Stimulated activated CD4-positive, alpha-beta T cell treated with anti-CD3 and anti-CD28 coated beads, Interleukin-12 subunit alpha, Interleukin-12 subunit beta, amount 100 ng/mL, for 24 hours (primary cell): Measurements from ENCODE around the gene EPHA5.

Experiments
- DNase-seq, 2 experiments: peaks; one replicate each; pipeline ENCODE4 v3.0.0-alpha.2; 2020; ENCODE audit warnings: low read depth in 2 of 2

Gene EPHA5

DNA sequence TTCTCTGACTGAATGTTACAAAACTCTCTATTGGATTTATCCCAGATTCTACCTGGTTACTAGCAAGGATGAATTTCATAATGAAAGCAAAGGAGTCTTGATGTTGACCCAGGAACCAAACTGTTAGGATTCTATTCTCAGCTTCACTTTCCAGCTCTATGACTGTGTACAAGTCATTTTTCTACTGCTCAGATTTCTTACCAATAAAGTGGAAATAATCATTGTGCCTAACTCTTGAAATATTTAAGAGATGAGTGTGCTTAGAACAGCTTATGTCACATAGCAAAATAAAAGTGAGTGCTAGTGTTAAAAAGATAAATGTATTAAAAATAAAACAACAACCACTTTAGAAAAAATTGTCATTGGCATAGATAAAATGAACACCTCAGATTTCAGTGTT lies 45.6 kb downstream of the EPHA5 start:
- DNase-seq = no peak

DNA sequence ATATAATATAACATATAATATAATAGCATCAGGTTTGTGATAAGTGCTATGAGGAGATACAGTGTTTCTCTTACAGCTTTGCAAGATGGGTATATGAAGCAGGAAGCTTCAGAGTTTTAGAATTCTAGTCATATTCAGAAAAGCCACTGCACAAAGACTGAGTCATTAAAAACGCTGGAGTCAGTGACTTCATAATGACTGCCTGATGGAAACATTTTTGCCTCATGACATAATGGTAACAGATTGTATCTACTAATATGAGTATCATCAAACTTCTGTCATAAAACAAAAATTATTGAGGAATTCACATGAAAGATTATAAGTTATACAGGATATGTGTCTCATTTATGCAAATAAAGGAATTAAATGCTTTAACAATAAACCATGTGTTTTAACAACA lies 46.8 kb downstream of the EPHA5 start:
- no peak for DNase-seq

DNA sequence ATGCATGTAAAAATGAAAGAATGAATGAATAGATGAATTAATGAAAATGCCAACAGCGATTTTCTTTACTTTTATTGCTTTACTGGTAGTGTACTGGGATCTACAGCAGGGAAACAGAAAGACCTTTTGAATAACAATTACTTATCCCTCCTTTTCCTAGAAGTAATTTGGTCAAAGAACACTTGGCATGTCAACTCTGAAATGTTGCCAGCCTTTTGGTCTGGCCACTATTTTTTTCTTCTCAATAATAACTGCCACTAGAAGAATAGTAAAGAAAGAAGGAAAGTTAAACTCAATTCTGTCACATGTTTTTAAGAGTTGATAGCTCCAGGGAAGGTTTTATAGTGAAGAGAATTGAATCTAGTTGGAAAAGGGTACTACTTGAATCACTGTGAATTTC lies 52.9 kb downstream of the EPHA5 start:
- no peak for DNase-seq

DNA sequence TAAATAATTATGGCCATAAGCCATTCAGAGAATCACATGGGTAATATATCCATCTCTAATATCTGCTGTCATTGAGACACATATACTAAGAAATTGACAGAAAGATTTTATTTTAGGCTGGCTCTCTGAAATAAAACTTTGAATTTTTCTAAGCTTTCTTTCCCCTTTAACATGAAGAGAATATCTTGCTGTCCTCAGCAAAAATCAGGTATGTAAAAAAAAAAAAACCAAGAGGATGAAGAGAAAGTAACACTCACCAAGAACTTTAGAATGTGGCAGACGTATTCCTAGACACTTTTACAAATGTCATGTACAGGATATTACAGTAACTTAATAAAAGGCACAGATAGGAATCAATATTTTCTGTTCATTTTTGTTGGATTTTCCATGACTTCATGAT lies 65.8 kb downstream of the EPHA5 start:
- no peak for DNase-seq

DNA sequence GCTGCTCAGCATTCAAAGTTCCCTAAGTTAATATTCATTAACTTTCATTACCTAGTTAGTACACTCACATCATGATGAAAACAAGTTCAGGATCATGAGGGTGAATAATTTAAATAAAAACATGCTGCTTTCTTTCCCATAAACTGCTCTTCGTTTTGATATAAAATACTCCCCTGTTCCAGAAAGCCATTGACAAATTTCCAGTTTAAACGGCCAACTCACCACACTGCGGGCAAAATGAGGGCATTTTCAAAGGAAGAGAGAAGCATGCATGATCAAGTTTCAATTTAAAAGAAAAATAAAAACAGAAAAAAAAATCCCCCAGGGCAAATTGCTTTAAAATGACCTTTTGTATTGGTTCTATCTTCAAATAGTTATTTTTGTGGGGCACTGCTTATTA lies 69.6 kb downstream of the EPHA5 start:
- no peak for DNase-seq

GRCh38 chr4:65599340-65599739 lies 70.9 kb downstream of the EPHA5 start:
- DNase-seq = no peak

- DNase-seq = no peak
These were observed 72.6 kb downstream of the EPHA5 start for GRCh38 chr4:65597697-65598096.

DNA sequence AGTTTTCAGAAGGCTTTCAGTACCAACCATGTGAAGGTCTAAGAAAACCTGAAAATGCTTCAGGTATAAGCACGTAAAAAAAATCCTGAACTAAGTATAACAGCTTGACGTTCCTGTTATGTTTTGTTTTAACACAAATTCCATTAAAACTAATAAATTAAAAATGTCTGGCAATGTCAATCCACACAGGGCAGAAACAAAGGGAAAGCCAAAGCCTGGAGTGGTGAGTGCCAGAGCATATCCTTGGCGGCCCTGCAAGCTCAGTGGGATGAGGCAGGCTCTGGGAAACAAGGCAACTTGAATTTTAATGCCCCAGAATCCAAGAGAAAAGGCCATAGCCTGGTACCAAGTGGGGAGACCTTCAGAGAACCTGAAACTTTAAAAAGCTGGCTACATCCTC lies 78.2 kb downstream of the EPHA5 start:
- no peak for DNase-seq

DNA sequence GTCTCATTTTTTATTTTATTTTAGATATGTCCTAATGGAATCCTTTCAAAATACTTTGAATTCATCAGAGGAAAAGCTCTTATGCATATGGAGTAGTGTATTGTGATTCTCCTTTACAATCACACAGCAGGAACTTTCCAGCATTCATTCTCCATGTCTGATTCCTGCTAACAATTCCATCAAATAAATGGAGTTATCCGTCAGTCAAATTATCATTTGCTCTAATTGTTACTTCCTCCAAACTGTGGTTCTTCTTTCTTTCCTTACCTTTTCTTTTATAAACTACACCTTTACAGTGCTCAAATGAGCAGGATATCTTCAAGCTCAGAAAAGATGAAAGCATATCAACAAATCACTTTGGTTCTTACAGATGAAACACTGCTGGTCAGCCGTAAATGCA lies 80.4 kb downstream of the EPHA5 start:
- DNase-seq = no peak

DNA sequence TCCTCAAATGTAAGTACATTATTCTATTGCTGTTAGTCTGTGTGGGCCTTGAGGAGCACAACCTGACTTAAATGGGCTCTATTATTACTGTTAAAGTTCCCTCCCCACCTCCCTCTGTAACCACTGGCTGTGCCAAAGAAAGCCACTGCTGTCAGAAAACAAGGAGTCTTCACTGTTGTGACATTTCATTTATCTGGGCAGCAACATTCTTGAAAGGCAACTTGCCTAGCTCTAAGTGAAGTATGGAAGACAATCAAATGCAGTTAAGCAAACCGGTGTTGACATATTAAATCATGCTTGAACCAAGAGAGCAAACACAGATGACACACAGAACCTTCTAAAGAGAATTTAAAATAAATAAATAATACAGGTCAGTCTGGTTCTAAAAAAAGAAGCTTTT lies 81.0 kb downstream of the EPHA5 start:
- no peak for DNase-seq

DNA sequence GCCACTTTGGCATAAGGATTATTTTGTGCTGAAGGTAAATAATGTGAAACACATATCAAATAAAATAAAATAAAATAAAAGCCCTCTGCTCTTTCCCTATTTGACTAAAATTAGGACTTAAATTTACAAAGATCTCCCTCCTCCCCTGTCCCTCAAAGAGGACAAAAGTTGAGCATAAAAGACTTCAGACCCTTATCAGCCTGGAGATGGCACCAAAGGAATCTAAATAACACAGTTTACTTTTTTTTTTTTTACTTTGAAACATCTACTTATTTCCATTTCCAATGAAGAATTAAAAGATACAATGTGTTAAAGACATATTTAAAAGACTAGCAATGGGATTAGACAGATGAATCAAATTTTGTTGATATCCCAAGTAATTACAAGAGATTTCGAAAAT lies 89.7 kb downstream of the EPHA5 start:
- no peak for DNase-seq

DNA sequence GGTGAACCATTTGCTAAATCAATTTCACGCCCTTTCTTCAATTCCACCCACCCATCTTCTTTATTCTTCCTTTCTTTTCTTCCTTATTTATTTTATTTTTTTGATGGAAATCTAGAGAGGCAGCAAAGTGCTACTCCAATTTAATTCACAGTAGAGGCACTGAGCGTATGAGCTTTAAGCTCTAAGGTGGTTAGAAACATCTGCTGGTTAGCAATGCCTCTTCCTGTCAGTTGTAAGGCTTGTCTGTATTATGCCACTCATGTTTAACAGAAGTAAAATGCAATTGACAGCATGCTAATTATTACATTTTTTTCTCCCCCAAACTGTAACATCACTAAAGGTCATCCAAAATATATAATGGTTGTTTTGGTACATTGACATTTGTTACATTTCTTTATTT lies 103.8 kb downstream of the EPHA5 start:
- no peak for DNase-seq

- no peak for DNase-seq
These were observed 109.1 kb downstream of the EPHA5 start for GRCh38 chr4:65561164-65561563.

DNA sequence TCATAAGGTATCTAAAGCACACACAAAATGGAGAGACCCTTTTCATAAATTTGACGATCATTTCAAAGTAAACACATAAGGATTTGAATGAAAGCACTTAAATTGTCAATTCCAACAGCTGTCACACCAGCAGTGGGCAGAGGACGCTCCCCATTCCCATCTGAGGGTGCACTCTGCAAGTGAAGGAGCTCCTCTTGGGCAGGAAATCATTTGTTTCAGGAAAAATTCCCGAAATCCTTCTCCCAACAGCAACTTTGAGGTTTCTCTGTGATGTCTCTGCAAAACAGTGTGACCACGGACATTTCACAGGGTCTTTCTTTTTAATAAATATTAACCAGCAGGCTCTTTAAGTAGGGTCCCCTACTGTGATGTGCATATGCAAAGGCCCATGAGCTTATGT lies 111.0 kb downstream of the EPHA5 start:
- DNase-seq = no peak

DNA sequence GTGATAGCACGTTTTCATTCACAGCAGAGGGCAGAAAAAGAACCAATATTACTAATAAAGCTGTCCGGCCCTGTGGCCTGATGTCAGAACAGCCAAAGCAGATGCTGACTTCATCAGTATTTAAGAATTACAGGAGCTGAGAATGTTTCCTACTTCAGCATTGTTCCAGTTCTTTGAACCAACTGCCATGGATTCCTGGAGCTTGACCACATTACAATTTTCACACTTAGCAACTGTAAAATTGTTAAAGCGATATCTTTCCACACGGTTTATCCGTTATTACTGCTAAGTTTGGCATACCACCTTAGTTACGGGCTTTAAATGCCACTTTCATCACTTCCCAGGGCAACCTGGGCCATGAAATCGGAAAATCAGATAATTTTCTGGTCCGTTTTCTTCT lies 118.2 kb downstream of the EPHA5 start:
- no peak for DNase-seq

GRCh38 chr4:65550500-65550899 lies 119.8 kb downstream of the EPHA5 start:
- no peak for DNase-seq

DNA sequence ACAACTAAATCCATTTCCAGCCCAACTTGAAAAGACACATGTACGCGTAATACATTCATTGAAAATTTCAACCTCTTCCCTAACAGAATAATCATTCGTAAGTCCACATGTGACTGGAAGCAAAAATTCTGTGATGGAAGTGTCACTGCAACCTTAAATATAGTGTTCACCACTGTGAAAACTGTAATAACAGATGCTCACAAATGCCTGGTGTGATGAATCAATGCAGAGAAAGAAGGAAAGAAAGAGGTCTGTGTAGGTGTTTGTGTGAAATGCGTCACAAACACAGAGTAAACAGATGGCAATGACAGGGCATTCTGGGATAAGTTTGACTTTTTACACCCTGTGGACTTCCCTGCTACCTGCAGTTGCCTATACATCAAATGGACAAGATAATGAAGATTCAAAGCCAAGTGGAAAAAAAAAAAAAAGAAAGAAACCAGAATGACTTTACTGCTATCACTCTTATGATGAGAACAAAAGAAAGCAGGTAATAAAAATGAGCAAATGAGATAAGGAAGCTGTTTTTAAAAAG lies 123.3 kb downstream of the EPHA5 start:
- no peak for DNase-seq

- DNase-seq = no peak
These were observed 131.7 kb downstream of the EPHA5 start for GRCh38 chr4:65538571-65538970.

GRCh38 chr4:65535113-65535512 lies 135.2 kb downstream of the EPHA5 start:
- no peak for DNase-seq

DNA sequence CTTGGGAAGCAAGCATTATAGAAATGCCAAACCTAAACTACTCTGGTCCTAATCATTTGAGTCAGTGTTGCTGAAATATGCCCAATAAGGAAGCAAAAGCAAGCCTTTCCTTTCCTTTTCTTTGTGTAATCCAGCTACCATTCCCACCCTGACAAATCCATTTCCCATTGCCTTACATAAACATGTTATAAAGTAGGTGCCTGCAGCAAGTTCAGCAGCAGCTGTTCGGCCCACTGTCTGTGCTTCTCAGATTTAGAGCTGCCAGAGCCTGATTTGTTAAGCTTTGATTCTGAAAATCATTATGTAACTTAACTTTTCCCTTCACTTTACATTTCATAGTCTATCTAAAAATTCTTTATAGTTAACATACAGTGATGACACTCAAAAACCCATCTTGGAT lies 148.6 kb downstream of the EPHA5 start:
- no peak for DNase-seq

DNA sequence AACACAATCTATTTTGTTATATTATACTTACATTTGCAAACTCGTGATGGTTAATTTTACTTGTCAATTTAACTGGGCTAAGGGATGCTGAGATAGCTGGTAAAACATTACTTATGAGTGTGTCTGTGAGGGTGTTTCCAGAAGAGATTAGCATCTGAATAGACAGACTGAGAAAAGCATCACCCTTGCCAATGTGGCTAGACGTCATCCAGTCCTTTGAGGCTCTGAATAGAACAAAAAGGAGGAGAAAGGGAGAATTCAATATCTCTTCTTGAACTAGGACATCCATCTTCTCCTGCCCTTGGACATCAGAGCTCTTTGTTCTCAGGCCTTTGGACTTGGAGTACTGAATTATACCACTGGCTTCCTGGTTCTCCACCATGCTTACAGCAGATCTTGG lies 154.6 kb downstream of the EPHA5 start:
- DNase-seq = no peak

DNA sequence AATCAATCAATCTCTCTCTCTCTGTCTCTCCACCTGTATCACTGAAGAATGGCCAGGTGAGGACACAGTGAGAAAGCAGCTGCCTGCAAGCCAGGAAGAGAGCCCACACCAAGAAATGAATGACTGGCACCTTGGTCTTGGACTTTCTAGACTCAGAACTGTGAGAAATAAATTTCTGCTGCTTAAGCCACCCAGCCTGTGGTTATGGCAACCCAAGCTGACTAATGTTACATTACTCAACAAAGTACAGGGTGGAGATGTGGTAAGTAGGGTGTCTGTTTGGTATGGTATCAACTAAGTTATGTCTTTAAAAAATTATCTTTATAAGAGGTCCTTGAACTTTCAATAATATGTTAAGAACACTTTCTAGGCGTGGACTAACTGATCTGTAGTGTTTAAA lies 159.3 kb downstream of the EPHA5 start:
- no peak for DNase-seq

GRCh38 chr4:65508168-65508567 lies 162.1 kb downstream of the EPHA5 start:
- DNase-seq = no peak

- DNase-seq = no peak
These were observed 168.1 kb downstream of the EPHA5 start for GRCh38 chr4:65502131-65502701.
